T-helper 1 cell treated with Interleukin-12 subunit alpha and Interleukin-12 subunit beta and Interleukin-4 antibody, amounts not matched to agents 30 ng/mL and 1 ng/mL, for 36 hours (primary cell): ENCODE data around the gene TMCO2. TPM values are rescaled to one million over a fixed set of nuclear protein-coding genes. Genes with fewer than 3 reads are reported as not detected.
"Not testable (repeated sequence)": the region's sequence is repeated elsewhere in the genome, so short reads cannot be mapped to it uniquely, and the experiment has no call there.

Source experiments
- intact Hi-C: fragments of 100-400 bp; cut with micrococcal nuclease; formaldehyde crosslinking; loops from one replicate; pipeline ENCODE4 v1.15.1; 2024
- total RNA-seq: library from RNA; stranded (reverse); gene quantifications from 2 replicates; pipeline ENCODE4 v1.2.3, GENCODE V29; 2022

The TMCO2 gene
- 0.83 TPM in 1 of 2 replicates, not detected in the other for total RNA-seq

GRCh38 chr1:40247655-40248054 lies at the start of gene TMCO2:
Gene TMCO2 (plus strand): TSS chr1:40247937. CDS start chr1:40247994, 57 bp downstream.
- intact Hi-C loops: no loop called here

GRCh38 chr1:40199126-40199525 lies 48.6 kb upstream of the TMCO2 start:
- intact Hi-C loops: no loop called here

DNA sequence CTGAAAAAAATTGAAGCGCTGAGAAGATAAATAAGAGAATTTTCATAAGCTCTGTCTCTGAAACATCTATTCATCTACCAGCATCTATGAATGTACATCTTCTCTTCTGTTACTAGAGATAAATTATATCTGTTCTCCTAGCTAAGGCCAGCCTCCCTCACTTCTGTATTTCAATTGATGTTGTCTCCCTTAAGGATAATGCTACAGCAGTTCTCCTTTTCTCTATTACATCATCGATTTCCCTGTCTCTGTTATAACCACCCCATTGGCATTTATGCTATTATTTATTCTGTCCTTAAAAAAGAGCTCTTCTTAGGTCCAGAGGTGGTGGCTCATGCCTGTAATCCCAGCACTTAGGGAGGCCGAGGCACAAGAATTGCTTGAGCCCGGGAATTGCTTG lies 42.9 kb upstream of the TMCO2 start:
- intact Hi-C loops: no loop called here

- intact Hi-C loops: no loop called here
Observed at GRCh38 chr1:40210511-40211204, 37.1 kb upstream of the TMCO2 start.

DNA sequence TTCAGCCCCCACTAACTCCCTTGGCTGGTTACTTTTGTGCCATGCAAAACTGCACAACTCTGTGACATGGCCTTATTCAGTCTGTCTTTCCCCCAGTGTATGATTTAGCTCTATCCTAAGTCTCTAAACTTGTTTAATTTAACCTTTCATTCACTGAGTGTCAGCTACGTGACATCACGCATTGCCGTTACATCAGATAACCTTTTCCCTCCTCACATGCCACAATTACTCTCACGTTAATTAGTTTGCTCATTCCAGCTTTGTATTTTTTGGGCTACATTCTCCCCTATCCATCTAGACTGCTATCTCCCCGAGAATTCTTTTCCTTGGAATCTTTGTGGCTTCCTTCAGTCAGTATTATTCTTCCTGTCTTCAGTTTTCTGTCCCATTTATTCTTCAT lies 29.4 kb upstream of the TMCO2 start:
- intact Hi-C loops: no loop called here

DNA sequence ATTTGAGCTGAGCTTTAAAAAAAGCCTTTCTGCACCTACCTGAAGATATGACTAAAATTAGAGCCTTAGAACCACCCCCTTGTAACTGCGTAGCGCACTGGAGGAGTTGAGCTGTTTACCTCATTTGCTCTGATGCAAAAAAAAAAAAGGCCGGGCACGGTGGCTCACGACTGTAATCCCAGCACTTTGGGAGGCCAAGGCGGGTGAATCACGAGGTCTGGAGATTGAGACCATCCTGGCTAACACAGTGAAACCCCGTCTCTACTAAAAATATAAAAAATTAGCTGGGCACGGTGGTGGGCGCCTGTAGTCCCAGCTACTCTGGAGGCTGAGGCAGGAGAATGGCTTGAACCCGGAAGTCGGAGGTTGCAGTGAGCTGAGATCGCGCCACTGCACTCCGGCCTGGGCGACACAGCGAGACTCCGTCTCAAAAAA lies 26.2 kb upstream of the TMCO2 start:
- intact Hi-C loops: not testable (repeated sequence)

- intact Hi-C loops: no loop called here
Observed at GRCh38 chr1:40221977-40222772, 25.6 kb upstream of the TMCO2 start.

GRCh38 chr1:40224040-40224439 lies 23.7 kb upstream of the TMCO2 start:
- intact Hi-C loops: no loop called here

DNA sequence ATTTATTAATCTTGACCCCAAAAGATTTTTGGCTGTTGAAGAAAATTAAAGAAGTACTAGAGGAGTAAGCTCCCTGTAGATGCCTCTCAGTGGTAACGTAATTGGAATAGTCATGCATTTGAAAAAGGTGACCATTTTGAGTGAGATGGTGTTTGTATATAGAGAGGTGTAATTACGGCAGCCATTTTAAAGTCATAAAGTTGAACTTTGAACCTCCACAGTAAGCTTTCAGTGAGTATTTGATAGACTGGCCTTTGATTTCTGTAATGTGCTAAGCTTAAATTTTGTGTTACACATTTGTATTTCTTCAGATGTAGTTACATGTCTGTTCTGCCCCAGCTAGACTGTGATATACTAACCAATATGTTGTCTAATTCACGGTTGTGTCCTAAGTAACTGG lies 21.5 kb upstream of the TMCO2 start:
- intact Hi-C loops: no loop called here

DNA sequence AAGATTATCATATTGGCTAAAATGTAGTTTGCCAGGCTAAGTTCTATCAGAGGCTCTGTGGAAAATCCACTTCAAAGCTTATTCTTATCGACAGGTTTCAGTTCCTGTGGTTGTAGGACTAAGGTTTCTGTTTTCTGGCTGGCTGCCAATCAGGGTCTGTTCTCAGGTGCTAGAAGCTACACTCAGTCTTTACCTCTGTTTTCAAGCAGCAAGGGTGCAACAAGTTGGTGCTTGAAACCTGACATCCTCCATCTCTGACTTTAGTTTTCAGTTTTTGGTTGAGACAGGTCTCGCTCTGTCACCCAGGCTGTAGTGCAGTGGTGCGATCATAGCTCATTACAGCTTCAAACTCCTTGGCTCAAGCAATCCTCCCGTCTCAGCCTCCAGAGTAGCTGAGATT lies 15.3 kb upstream of the TMCO2 start:
- intact Hi-C loops: loop anchor here (1.0 to 5.0 kb wide), 4 partner anchors 9 to 170 kb away; no protein-coding TSS in a partner anchor

DNA sequence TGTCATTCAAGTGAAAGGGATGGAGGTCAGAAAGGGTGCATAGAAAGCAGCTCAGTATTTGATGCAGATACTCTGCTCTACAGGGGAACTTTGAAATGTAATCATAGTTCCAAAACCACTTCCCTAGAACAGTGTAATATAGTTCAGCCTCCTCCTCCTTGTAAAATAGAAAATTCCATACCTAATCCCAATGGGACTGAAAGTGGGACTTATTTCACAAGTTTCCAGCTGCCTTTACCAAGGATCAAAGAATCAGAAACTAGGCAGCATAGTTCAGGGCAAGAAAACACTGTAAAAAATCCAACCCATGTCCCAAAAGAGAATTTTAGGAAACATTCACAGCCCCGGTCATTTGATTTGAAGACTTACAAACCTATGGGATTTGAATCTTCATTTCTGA lies 8.1 kb upstream of the TMCO2 start:
- intact Hi-C loops: loop anchor here (2.0 to 5.0 kb wide), 2 partner anchors 53 to 77 kb away; partner anchors contain the start of gene RLF

DNA sequence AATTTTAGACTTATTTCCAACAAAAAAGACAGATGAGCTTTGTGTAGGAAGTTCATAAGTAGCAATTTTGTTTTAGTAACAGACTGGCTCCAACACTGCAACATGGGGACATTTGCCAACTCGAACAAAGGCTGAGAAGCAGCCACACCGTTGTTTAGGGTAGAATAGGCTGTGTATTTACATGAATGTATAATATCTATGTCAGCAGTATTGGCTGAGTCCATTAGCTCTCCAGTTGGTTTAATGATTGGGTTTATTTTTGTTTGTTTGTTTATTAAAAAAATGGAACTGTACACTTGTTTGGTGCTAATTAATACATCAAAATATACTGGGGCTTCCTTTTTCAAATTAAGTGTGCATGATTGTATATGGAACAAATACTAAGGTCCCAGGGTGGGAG lies 7.3 kb upstream of the TMCO2 start:
- intact Hi-C loops: loop anchor here (2.0 to 5.0 kb wide), 2 partner anchors 54 to 78 kb away; partner anchors contain the start of gene RLF

DNA sequence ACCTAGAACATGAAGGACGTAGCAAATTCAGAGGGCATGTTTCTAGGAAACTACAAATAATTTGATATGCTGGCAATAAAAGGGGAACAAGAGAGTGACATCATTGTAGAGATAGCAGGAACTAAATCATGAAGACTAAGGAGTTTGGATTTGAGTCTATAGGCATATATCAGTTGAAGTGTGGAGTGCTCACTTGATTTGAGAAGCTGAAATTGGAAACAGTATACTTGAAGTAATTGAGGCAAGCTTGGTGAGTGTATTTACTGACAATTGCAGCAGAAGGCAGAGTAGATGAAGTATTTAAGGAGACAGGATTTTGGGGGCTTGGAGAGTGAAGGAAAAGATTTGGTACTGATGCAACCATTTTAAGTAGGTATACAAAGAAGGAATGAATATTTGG lies 6.4 kb upstream of the TMCO2 start:
- intact Hi-C loops: loop anchor here (1.0 to 5.0 kb wide), 6 partner anchors 9 to 144 kb away; partner anchors contain the start of gene RLF

GRCh38 chr1:40243351-40243750 lies 4.4 kb upstream of the TMCO2 start:
- intact Hi-C loops: loop anchor here (5.0 kb wide), 1 partner anchor 81 kb away; the partner anchor contains the start of gene RLF

GRCh38 chr1:40244138-40244744 lies 3.5 kb upstream of the TMCO2 start:
- intact Hi-C loops: loop anchor here (5.0 kb wide), 1 partner anchor 82 kb away; the partner anchor contains the start of gene RLF

- intact Hi-C loops: no loop called here
Observed at GRCh38 chr1:40245686-40246085, 2.1 kb upstream of the TMCO2 start.

GRCh38 chr1:40248412-40248811 lies 675 bp downstream of the TMCO2 start:
- intact Hi-C loops: no loop called here

GRCh38 chr1:40251456-40251855 lies 3.7 kb downstream of the TMCO2 start:
- intact Hi-C loops: no loop called here

GRCh38 chr1:40252601-40253000 lies 4.9 kb downstream of the TMCO2 start:
- intact Hi-C loops: no loop called here

DNA sequence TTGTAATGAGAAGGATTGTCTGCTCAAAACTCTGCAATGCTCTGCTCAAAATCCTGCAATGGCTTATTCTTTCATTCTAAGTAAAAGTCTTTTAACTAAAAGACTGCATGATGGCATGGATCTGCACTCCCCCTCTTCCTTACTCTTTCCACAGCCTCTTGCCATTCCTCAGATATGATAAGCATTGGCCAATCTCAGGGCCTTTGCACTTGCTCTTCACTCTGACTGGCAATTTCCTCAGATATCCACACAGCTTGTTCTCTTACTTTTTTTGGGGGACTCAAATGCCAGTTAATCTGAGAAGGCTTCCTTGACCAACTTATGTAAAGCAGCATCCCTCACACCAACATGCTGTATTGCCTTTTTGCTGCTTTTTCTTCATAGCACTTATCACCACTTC lies 7.5 kb downstream of the TMCO2 start:
- intact Hi-C loops: loop anchor here (5.0 kb wide), 3 partner anchors 132 to 607 kb away; partner anchors contain the start of genes CITED4 and NFYC

GRCh38 chr1:40256401-40257084 lies 8.8 kb downstream of the TMCO2 start:
- intact Hi-C loops: loop anchor here (1.0 to 5.0 kb wide), 8 partner anchors 15 to 606 kb away; partner anchors contain the start of genes CITED4, NFYC and ZNF684
